GM12878 (cell line): ENCODE results near the gene ZNF429. TPM values are rescaled to one million over a fixed set of nuclear protein-coding genes. Genes with fewer than 3 reads are reported as not detected.

Experiments
- ATF7 ChIP-seq: fragments of 450-650 bp; IDR thresholded peaks from 2 replicates; pipeline ENCODE4 v1.6.1; 2016; ENCODE audit warnings: low read depth, mild to moderate bottlenecking
- CUX1 ChIP-seq: IDR thresholded peaks from 2 replicates; pipeline ENCODE4 v1.6.1; 2012; ENCODE audit warnings: improper control_type of control experiment, low read depth, low read length; ENCODE audit not compliant: insufficient replicate concordance
- EP300 ChIP-seq, 2 experiments: fragments of 150-350 bp in 1 of 2; IDR thresholded peaks; 2 replicates each; pipeline ENCODE4 v1.6.1; 2011 to 2012; ENCODE audit warnings: low read depth in 2 of 2, low read length in 2 of 2, borderline replicate concordance in 1 of 2, improper control_type of control experiment in 1 of 2, inconsistent platforms in 1 of 2; ENCODE audit not compliant: control insufficient read depth in 1 of 2
- IKZF1 ChIP-seq: fragments of 450-650 bp; conservative IDR thresholded peaks from 2 replicates; pipeline ENCODE4 v1.6.1; 2017; ENCODE audit warnings: antibody characterized with exemption, mild to moderate bottlenecking
- JUND ChIP-seq: IDR thresholded peaks from 2 replicates; pipeline ENCODE4 v1.6.1; 2012; ENCODE audit warnings: low read depth, mild to moderate bottlenecking, low read length, improper control_type of control experiment, moderate library complexity
- KAT2A ChIP-seq: conservative IDR thresholded peaks from 2 replicates; pipeline ENCODE4 v1.6.1; 2011; ENCODE audit warnings: low read depth, low read length; ENCODE audit not compliant: control insufficient read depth
- LARP7 ChIP-seq: fragments of 450-650 bp; IDR thresholded peaks from 2 replicates; pipeline ENCODE4 v1.6.1; 2017; ENCODE audit warnings: mild to moderate bottlenecking
- MTA2 ChIP-seq: fragments of 450-650 bp; IDR thresholded peaks from 2 replicates; pipeline ENCODE4 v1.6.1; 2016; ENCODE audit warnings: low read depth, mild to moderate bottlenecking, moderate library complexity
- PAX5 ChIP-seq: IDR thresholded peaks from 2 replicates; pipeline ENCODE4 v1.6.1; 2011; ENCODE audit warnings: low read depth, low read length, borderline replicate concordance
- RAD21 ChIP-seq: IDR thresholded peaks from 2 replicates; pipeline ENCODE4 v1.6.1; 2011; ENCODE audit warnings: mild to moderate bottlenecking, low read depth, low read length, moderate library complexity; ENCODE audit not compliant: insufficient read depth
- RFX5 ChIP-seq: IDR thresholded peaks from 2 replicates; pipeline ENCODE4 v1.6.1; 2011; ENCODE audit warnings: low read depth, low read length, improper control_type of control experiment
- TAF1 ChIP-seq: IDR thresholded peaks from 2 replicates; pipeline ENCODE4 v1.6.1; 2011; ENCODE audit warnings: mild to moderate bottlenecking, low read depth, low read length, borderline replicate concordance
- ZBED1 ChIP-seq: IDR thresholded peaks from 2 replicates; pipeline ENCODE4 v1.6.1; 2016; ENCODE audit warnings: borderline replicate concordance
- ZZZ3 ChIP-seq: IDR thresholded peaks from 2 replicates; pipeline ENCODE4 v1.6.1; 2011; ENCODE audit warnings: low read depth; ENCODE audit not compliant: control insufficient read depth, insufficient read length
- polyA plus RNA-seq, 11 experiments: library from polyadenylated mRNA; depleted of rRNA in 4 of 11; unstranded in 6 of 11; stranded (reverse) in 5 of 11; fragments of >200 nt; fragmentation: Nextera tagmentation in 4 of 11; fragmentation: Illumina TruSeq in 1 of 11; extraction: Ambion mirVana in 4 of 11; extraction: Trizol in 1 of 11; gene quantifications; 1 replicate in 1 of 11; 2 replicates in 10 of 11; pipeline versions ENCODE4 v1.2.1 to v1.2.3, GENCODE V29; 2011 to 2016; ENCODE audit warnings: inconsistent platforms in 2 of 11, missing spikeins in 2 of 11, low read depth in 1 of 11
- total RNA-seq, 4 experiments: library from RNA; depleted of rRNA in 3 of 4; stranded (reverse); fragments of >200 nt in 3 of 4; fragmentation: Illumina TruSeq in 1 of 4; extraction: Trizol in 1 of 4; gene quantifications; 2 replicates each; pipeline versions ENCODE4 v1.2.1 to v1.2.3, GENCODE V29; 2013 to 2021
- TF ChIP-seq, protein P1 (sequence below): fragments of 450-650 bp; IDR thresholded peaks from 2 replicates; pipeline ENCODE4 v1.6.1; 2017; ENCODE audit warnings: low read depth, mild to moderate bottlenecking, moderate library complexity
- TF ChIP-seq, protein P2 (sequence below): fragments of 450-650 bp; IDR thresholded peaks from 2 replicates; pipeline ENCODE4 v1.6.1; 2017; ENCODE audit warnings: mild to moderate bottlenecking, moderate library complexity

Gene ZNF429
- total and polyA plus RNA-seq, 10 of the 15 experiments (the other 5 are each of a cell fraction or from before 2014, with no cell fraction given) = 1.4 to 4.3 (median 2.8) TPM

GRCh38 chr19:21505459-21506451 lies at the start of gene ZNF429 (continued):
- TF ChIP-seq TAF1 (peak; percentile 86), LARP7 (0 out of 2 replicates have a peak, but pooled peaks have one; percentile 32), RAD21 (no peak), KAT2A (no peak), ZBED1 (no peak), IKZF1 (peak; percentile 38; the same call in 1 of the 2 replicates), PAX5 (no peak), CUX1 (no peak), MTA2 (no peak), EP300 (IDR thresholded peaks at IDR 0.05; ENCODE audit: borderline replicate concordance in 1 of 2, control insufficient read depth in 1 of 2, low read depth in 2 of 2, low read length in 2 of 2) (no peak), ZZZ3 (no peak), JUND (no peak), RFX5 (peak; percentile 98), ATF7 (no peak)
- TF ChIP-seq, protein P1, sequence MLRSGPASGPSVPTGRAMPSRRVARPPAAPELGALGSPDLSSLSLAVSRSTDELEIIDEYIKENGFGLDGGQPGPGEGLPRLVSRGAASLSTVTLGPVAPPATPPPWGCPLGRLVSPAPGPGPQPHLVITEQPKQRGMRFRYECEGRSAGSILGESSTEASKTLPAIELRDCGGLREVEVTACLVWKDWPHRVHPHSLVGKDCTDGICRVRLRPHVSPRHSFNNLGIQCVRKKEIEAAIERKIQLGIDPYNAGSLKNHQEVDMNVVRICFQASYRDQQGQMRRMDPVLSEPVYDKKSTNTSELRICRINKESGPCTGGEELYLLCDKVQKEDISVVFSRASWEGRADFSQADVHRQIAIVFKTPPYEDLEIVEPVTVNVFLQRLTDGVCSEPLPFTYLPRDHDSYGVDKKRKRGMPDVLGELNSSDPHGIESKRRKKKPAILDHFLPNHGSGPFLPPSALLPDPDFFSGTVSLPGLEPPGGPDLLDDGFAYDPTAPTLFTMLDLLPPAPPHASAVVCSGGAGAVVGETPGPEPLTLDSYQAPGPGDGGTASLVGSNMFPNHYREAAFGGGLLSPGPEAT = no peak
- TF ChIP-seq, protein P2, sequence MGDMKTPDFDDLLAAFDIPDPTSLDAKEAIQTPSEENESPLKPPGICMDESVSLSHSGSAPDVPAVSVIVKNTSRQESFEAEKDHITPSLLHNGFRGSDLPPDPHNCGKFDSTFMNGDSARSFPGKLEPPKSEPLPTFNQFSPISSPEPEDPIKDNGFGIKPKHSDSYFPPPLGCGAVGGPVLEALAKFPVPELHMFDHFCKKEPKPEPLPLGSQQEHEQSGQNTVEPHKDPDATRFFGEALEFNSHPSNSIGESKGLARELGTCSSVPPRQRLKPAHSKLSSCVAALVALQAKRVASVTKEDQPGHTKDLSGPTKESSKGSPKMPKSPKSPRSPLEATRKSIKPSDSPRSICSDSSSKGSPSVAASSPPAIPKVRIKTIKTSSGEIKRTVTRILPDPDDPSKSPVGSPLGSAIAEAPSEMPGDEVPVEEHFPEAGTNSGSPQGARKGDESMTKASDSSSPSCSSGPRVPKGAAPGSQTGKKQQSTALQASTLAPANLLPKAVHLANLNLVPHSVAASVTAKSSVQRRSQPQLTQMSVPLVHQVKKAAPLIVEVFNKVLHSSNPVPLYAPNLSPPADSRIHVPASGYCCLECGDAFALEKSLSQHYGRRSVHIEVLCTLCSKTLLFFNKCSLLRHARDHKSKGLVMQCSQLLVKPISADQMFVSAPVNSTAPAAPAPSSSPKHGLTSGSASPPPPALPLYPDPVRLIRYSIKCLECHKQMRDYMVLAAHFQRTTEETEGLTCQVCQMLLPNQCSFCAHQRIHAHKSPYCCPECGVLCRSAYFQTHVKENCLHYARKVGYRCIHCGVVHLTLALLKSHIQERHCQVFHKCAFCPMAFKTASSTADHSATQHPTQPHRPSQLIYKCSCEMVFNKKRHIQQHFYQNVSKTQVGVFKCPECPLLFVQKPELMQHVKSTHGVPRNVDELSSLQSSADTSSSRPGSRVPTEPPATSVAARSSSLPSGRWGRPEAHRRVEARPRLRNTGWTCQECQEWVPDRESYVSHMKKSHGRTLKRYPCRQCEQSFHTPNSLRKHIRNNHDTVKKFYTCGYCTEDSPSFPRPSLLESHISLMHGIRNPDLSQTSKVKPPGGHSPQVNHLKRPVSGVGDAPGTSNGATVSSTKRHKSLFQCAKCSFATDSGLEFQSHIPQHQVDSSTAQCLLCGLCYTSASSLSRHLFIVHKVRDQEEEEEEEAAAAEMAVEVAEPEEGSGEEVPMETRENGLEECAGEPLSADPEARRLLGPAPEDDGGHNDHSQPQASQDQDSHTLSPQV = no peak
